Measurements from ENCODE around the gene ADISSP.

The ADISSP gene

DNA sequence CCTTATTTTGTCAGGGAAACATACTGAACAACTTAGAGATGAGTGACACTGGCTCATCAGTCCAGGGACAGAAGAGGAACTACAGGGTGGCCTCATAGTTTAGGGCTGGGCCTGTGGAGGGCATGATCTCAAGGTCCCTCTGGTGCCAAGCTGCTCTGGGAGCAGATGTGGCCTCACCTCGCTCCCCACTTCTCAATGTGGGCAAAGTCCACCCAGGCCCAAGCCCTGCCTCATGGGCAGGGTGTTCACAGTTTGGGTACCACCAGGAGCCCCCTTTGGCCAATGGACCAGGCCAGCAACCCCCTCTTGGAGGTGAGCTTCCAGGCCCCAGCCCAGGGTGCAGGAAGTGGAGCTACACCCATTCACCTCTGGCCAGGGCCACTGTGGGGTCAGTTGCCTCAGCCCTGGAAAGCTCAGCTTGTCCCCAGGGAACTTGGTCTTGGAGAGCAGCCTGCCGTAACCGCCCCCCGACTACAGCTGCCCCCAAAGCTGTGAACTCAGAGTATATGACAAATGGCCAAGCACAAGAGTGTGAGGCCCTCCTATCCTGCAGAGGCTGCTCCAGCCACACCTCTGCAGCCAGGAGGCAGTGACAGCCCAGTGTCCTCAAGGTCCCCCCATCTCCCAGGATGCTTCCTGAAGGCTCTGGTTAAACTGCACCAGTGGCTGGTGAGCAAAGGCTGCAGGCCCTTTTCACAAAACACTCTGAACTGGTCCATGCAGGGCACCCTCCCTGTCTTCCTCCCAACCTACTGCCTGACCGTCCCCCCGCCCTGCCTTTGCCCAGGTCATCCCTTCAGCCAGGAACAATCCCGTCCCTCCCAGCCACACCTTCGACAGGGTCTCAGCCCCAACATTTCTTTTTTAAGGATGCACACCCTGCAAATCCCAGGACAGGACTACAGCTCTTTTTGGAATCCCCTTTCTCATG lies 3.6 kb downstream of the ADISSP start:
- H3K9me3 ChIP-seq (ENCODE audit: control insufficient read depth, insufficient read depth, low read depth, low read length): no peaks in the 10 kb centered on the region
- H3K4me1 ChIP-seq (ENCODE audit: control insufficient read depth, insufficient read depth, low read length): peaks cover 7% of the 10 kb centered on the region
- H3K27ac ChIP-seq (ENCODE audit: extremely low read depth, low read depth, low read length): no peak overlapping the region
- TF ChIP-seq ZNF658 (tag by site-specific recombination; IDR thresholded peaks at IDR 0.05) (no peak), SETDB1 (IDR thresholded peaks at IDR 0.05; ENCODE audit: insufficient read length, low read length) (no peak), SALL2 (tag by site-specific recombination; IDR thresholded peaks at IDR 0.05; ENCODE audit: borderline replicate concordance) (no peak), SP2 (tag by site-specific recombination; IDR thresholded peaks at IDR 0.05) (no peak)
- TF ChIP-seq, protein P1, sequence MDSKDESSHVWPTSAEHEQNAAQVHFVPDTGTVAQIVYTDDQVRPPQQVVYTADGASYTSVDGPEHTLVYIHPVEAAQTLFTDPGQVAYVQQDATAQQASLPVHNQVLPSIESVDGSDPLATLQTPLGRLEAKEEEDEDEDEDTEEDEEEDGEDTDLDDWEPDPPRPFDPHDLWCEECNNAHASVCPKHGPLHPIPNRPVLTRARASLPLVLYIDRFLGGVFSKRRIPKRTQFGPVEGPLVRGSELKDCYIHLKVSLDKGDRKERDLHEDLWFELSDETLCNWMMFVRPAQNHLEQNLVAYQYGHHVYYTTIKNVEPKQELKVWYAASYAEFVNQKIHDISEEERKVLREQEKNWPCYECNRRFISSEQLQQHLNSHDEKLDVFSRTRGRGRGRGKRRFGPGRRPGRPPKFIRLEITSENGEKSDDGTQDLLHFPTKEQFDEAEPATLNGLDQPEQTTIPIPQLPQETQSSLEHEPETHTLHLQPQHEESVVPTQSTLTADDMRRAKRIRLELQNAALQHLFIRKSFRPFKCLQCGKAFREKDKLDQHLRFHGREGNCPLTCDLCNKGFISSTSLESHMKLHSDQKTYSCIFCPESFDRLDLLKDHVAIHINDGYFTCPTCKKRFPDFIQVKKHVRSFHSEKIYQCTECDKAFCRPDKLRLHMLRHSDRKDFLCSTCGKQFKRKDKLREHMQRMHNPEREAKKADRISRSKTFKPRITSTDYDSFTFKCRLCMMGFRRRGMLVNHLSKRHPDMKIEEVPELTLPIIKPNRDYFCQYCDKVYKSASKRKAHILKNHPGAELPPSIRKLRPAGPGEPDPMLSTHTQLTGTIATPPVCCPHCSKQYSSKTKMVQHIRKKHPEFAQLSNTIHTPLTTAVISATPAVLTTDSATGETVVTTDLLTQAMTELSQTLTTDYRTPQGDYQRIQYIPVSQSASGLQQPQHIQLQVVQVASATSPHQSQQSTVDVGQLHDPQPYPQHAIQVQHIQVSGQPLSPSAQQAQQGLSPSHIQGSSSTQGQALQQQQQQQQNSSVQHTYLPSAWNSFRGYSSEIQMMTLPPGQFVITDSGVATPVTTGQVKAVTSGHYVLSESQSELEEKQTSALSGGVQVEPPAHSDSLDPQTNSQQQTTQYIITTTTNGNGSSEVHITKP (tag by site-specific recombination; IDR thresholded peaks at IDR 0.05): peak; percentile 28; the same call in 1 of the 2 replicates
- CTCF ChIA-PET: interaction anchor here (0.7 to 10.8 kb wide), 5 partner anchors 13 to 76 kb away, joined by 3 to 133 read pairs (median 3); partner anchors contain the start of gene SPEF1
- no peak overlapping the region for H3K4me3 ChIP-seq (ENCODE audit: low read depth, low read length)
- POLR2A ChIA-PET: interaction anchor here (0.7 kb wide), 1 partner anchor 94 kb away, joined by 5 read pairs; no protein-coding TSS in a partner anchor
- peaks cover 0 to 25% of the 10 kb centered on the region in 2 experiments; a peak in 2 of 3 replicates for H3K36me3 ChIP-seq (ENCODE audit: control insufficient read depth in 2 of 2, insufficient read depth in 1 of 2, low read length in 2 of 2)

DNA sequence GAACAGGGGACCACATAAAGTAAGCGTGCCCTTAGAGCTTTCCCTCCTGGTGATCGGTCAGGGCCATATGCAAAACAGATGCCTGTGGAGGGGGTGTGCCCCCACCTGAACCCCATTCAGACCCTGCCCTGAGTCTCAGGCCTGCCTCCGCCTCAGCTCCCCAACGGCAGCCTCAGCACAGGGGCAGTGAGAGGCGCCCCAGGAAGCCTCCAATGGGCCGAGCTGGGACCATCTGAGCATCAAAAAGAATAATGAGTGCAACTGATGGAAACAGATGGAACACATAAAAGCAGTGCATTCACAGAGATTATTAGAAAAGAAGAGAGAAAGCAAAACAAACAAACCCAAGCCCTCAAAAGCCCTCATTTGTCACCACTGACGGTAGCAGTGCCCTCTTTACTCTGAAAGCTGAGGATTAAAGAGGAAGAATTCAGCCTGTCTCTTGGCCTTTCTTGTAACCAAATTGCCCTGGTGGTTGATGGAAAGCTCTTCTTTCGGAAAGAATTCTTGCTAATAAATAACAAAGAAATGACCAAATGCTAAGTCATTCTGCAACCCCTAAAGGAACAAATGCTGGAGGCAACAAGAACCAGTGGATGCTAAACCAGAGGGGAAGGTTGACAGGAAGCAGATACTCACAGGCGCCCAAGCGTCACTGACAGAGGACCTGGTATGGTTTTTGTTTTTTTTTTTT lies 6.8 kb downstream of the ADISSP start:
- Histone ChIP-seq H3K36me3 (ENCODE audit: control insufficient read depth in 2 of 2, insufficient read depth in 1 of 2, low read length in 2 of 2) (peaks cover 0 to 47% of the 10 kb centered on the region in 2 experiments; a peak in 2 of 3 replicates), H3K9me3 (ENCODE audit: control insufficient read depth, insufficient read depth, low read depth, low read length) (no peaks in the 10 kb centered on the region), H3K27ac (ENCODE audit: extremely low read depth, low read depth, low read length) (no peak overlapping the region), H3K4me3 (ENCODE audit: low read depth, low read length) (no peak overlapping the region), H3K4me1 (ENCODE audit: control insufficient read depth, insufficient read depth, low read length) (no peaks in the 10 kb centered on the region)
- CTCF ChIA-PET: interaction anchor here (1.5 to 10.8 kb wide), 3 partner anchors 10 to 84 kb away, joined by 6 to 133 read pairs (median 10); no protein-coding TSS in a partner anchor
- TF ChIP-seq ZIC2 (tag by site-specific recombination; IDR thresholded peaks at IDR 0.05) (no peak), ZNF169 (tag by site-specific recombination; IDR thresholded peaks at IDR 0.05) (no peak), OSR2 (tag by site-specific recombination; IDR thresholded peaks at IDR 0.05) (peak; percentile 32; the same call in 1 of the 2 replicates), ZNF670 (tag by site-specific recombination; IDR thresholded peaks at IDR 0.05; ENCODE audit: low read depth) (no peak)
- TF ChIP-seq, protein P2, sequence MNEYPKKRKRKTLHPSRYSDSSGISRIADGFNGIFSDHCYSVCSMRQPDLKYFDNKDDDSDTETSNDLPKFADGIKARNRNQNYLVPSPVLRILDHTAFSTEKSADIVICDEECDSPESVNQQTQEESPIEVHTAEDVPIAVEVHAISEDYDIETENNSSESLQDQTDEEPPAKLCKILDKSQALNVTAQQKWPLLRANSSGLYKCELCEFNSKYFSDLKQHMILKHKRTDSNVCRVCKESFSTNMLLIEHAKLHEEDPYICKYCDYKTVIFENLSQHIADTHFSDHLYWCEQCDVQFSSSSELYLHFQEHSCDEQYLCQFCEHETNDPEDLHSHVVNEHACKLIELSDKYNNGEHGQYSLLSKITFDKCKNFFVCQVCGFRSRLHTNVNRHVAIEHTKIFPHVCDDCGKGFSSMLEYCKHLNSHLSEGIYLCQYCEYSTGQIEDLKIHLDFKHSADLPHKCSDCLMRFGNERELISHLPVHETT (tag by site-specific recombination; IDR thresholded peaks at IDR 0.05): no peak
- POLR2A ChIA-PET: no interaction called here

DNA sequence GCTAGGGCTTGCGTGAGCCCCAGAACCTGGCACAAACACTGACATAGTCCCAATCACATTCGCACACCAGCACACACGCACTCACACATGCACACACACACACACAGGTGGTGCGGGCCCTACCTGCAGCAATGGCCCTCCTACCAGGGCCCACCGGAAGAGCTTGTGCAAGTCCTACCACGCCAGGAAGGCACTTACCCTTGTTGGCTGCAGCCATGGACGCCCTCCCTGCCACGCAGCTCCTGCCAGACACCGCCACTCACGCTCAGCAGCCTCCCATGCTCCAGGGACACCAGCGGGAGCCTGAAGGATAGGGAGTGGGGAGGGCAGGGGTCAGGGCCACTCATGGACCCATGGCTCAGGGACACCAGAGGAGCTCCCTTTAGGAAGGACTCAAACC lies 7.7 kb downstream of the ADISSP start:
- POLR2A ChIA-PET: no interaction called here
- H3K4me1 ChIP-seq (ENCODE audit: control insufficient read depth, insufficient read depth, low read length): no peaks in the 10 kb centered on the region
- CTCF ChIA-PET: interaction anchor here (0.6 to 10.8 kb wide), 4 partner anchors 9 to 83 kb away, joined by 3 to 133 read pairs (median 8); no protein-coding TSS in a partner anchor

More for the DNA sequence above, 7.7 kb downstream of the ADISSP start:
- Histone ChIP-seq H3K36me3 (ENCODE audit: control insufficient read depth in 2 of 2, insufficient read depth in 1 of 2, low read length in 2 of 2) (peaks cover 0 to 55% of the 10 kb centered on the region in 2 experiments; a peak in 2 of 3 replicates), H3K9me3 (ENCODE audit: control insufficient read depth, insufficient read depth, low read depth, low read length) (no peaks in the 10 kb centered on the region), H3K27ac (ENCODE audit: extremely low read depth, low read depth, low read length) (no peak overlapping the region), H3K4me3 (ENCODE audit: low read depth, low read length) (no peak overlapping the region)
- peak; percentile 72 for TF ChIP-seq ZIC2 (tag by site-specific recombination; IDR thresholded peaks at IDR 0.05)
- TF ChIP-seq, protein P3, sequence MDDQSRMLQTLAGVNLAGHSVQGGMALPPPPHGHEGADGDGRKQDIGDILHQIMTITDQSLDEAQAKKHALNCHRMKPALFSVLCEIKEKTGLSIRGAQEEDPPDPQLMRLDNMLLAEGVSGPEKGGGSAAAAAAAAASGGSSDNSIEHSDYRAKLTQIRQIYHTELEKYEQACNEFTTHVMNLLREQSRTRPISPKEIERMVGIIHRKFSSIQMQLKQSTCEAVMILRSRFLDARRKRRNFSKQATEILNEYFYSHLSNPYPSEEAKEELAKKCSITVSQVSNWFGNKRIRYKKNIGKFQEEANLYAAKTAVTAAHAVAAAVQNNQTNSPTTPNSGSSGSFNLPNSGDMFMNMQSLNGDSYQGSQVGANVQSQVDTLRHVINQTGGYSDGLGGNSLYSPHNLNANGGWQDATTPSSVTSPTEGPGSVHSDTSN (CRISPR knock-in tag; IDR thresholded peaks at IDR 0.05): no peak
